ENCODE measurements around the gene EVC. TPM values are rescaled to one million over a fixed set of nuclear protein-coding genes. Genes with fewer than 3 reads are reported as not detected.
"Not testable (repeated sequence)": the region's sequence is repeated elsewhere in the genome, so short reads cannot be mapped to it uniquely, and the experiment has no call there.

The EVC gene
- total RNA-seq, 1 experiment from 2014 or later: 14.3 TPM

DNA sequence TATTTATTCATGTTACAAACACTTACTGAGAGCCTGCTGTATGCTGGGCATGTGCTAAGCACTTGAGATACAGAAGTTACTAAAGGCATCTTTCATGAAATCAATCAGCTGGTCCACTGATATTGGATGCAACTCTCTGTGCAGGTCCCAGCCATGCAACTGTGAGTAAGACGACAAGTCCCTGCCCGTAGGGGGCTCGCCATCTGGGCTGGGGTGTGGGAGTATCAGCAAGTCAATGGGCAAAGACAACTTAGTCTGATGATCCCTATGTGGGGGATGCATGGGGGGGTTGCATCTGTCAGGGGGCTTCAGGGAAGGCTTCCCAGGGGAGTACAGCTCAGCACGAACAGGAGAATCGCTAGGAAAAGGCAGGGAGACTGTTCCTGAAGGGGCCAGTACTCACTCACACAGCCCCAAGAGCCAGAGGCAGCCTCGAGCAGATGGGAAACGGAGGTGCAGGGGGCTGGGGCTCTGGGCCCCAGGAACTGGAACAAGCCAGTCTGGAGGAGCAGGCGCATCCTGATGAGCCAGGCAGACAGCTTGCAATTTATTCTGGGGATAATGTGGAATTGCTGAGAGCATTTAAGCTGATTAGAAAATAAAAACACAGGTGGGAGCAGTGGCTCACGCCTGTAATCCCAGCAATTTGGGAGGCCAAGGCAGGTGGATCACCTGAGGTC is 141.7 kb downstream of the EVC start:
- H3K9me3 ChIP-seq (replicated peaks): no peaks in the 10 kb centered on the region
- no peak overlapping the region for H3K27ac ChIP-seq
- peaks cover 41% of the 10 kb centered on the region for H3K36me3 ChIP-seq
- no peak overlapping the region for H3K4me3 ChIP-seq
- no peaks in the 10 kb centered on the region for H3K4me1 ChIP-seq
- no peaks in the 10 kb centered on the region for H3K27me3 ChIP-seq
- no peak for DNase-seq

GRCh38 chr4:5854929-5855328 is 143.9 kb downstream of the EVC start:
- H3K4me3 ChIP-seq: no peak overlapping the region
- H3K9me3 ChIP-seq (replicated peaks): no peaks in the 10 kb centered on the region
- H3K27ac ChIP-seq: no peak overlapping the region
- no peak for DNase-seq
- H3K36me3 ChIP-seq: peaks cover 38% of the 10 kb centered on the region
- no peaks in the 10 kb centered on the region for H3K4me1 ChIP-seq
- H3K27me3 ChIP-seq: no peaks in the 10 kb centered on the region

- H3K36me3 ChIP-seq: peaks cover 43% of the 10 kb centered on the region
- not testable (repeated sequence) for H3K4me1 ChIP-seq; H3K27me3 ChIP-seq; H3K4me3 ChIP-seq; DNase-seq; H3K27ac ChIP-seq; H3K9me3 ChIP-seq (replicated peaks)
Observed at GRCh38 chr4:5856362-5856761, 145.4 kb downstream of the EVC start.

GRCh38 chr4:5857199-5857598 is 146.2 kb downstream of the EVC start:
- H3K27ac ChIP-seq: no peak overlapping the region
- no peaks in the 10 kb centered on the region for H3K4me1 ChIP-seq
- H3K27me3 ChIP-seq: no peaks in the 10 kb centered on the region
- H3K4me3 ChIP-seq: no peak overlapping the region
- no peaks in the 10 kb centered on the region for H3K9me3 ChIP-seq (replicated peaks)
- H3K36me3 ChIP-seq: peaks cover 45% of the 10 kb centered on the region
- no peak for DNase-seq

GRCh38 chr4:5858020-5858769 is 147.2 kb downstream of the EVC start:
- Histone ChIP-seq H3K4me3 (no peak overlapping the region), H3K36me3 (peaks cover 45% of the 10 kb centered on the region), H3K27ac (no peak overlapping the region), H3K27me3 (no peaks in the 10 kb centered on the region), H3K4me1 (peaks cover 2% of the 10 kb centered on the region; the same call in 1 of the 2 replicates), H3K9me3 (replicated peaks) (no peaks in the 10 kb centered on the region)
- no peak for DNase-seq

DNA sequence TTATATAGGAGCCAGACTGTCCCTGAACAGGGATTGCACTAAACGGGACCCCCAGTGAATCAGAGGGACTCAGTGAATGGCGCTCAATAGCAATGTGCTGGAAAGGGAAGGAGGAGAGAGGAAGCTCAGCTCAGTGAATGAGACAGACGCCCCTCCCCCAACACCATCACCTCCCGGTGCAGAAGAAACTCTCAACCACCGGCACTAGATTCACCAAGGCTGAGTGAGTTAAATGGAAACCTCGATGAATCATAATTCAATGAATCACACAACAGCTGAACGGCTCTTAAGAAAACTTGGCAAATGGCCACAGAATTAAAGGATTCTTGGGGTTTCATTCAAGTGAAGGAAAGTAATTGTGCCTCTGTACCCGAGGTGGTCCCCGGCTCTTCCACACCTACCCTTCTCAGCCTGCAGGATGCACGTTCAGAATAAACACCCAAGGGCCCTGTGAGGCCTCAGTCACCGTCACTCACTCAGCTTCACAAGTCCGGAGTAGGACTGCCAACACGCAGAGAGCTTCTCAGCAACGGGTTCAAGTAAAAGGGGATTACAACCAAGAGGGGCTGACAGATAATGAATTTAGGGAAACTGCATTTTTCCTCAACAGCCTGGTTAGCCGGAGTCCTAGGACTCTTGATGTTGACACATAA is 152.6 kb downstream of the EVC start:
- H3K36me3 ChIP-seq: peaks cover 32% of the 10 kb centered on the region
- peaks cover 24% of the 10 kb centered on the region for H3K4me1 ChIP-seq
- H3K9me3 ChIP-seq (replicated peaks): no peaks in the 10 kb centered on the region
- no peak overlapping the region for H3K4me3 ChIP-seq
- peak; percentile 84 to 90 for DNase-seq
- no peaks in the 10 kb centered on the region for H3K27me3 ChIP-seq
- H3K27ac ChIP-seq: peak overlapping the region; percentile 43

Other genes starting within 250 kb of the EVC start
- gene EVC2, start 2.6 kb upstream of the EVC start, total RNA-seq (2014; rRNA removed; shearing (Covaris generic)): 9.5 and 9.9 TPM in 2 replicates
- 87.0 and 88.0 TPM in 2 replicates for gene CRMP1, start 181.9 kb downstream of the EVC start, total RNA-seq (2014; rRNA removed; shearing (Covaris generic))

Measured in SJCRH30 (cell line).